GM12801 (cell line): ENCODE results near the gene C5orf34.

Experiments
- CTCF ChIP-seq: IDR thresholded peaks from one replicate; pipeline ENCODE4 v1.5.1; 2011; ENCODE audit warnings: control low read depth; ENCODE audit not compliant: insufficient read length; ENCODE audit errors: extremely low read depth

The C5orf34 gene

GRCh38 chr5:43498581-43498980, 16.4 kb downstream of the C5orf34 start:
- TF ChIP-seq CTCF: no peak

GRCh38 chr5:43497311-43498104, 17.4 kb downstream of the C5orf34 start:
- no peak for TF ChIP-seq CTCF

DNA sequence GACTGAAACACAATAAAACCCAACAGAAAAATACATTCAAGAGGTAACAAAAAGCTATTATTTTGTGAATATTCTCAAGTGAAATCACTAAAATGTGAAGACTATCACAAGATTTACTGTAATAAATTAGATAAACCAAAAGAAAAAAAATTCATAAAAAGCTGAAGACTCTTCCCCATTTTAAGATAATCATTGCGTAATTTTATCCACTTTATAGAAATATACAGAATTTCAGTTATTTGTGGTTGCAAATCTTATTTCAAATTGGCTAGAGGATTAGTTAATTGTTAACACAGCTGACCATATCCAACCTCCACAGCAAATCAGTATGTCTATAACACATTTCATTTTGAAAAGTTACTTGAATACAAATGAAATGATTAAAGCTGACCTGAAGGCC, 23.6 kb downstream of the C5orf34 start:
- no peak for TF ChIP-seq CTCF

GRCh38 chr5:43486353-43486752, 28.6 kb downstream of the C5orf34 start:
- no peak for TF ChIP-seq CTCF

- no peak for TF ChIP-seq CTCF
These were observed 29.5 kb downstream of the C5orf34 start for GRCh38 chr5:43485406-43485805.

- no peak for TF ChIP-seq CTCF
These were observed 30.7 kb downstream of the C5orf34 start for GRCh38 chr5:43484106-43484849.

DNA sequence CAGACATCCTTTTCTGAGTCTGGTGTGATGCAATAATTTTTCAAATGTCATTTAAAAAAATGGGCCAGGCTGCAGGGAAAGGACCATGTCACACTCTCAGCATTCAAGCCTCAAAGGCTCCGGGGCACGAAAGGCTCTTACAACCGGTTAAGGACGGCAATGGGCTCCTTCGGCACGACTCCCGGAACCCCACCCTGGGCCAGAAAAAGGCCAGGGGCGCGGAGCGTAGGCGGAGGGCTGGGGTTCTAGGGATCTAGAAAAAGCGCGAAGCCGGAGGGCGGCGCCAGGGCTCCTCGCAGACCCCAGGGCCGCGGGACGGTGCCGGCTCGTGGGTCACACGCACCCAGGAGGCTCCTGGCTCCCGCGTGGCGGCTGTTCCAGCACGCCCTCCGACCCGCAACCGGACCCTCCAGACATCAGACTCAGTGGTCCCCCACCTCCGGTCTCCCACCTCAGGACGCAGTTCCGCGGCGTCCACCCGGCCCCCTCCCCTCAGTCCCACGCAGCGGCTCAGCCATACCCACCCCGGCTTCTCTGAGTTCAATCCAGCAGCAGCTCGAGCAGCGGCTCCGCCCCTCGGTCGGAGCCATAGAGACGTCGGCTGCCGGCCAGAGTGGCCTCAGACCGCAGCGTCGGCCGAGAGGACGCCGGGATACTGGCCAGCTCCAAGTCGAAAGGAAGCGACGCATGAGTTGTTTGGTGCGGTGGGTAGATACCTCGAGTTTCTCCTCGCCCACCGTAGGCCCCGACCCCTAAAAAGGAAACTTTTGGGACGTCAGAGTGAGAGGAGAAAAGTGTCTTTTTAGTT, 31.4 kb downstream of the C5orf34 start, which contains the start of gene TMEM267:
Gene TMEM267 (minus strand): TSS at position 568 of the 808 bp plus-strand sequence. CDS start 29,896 bp downstream, outside the sequence.
- TF ChIP-seq CTCF: no peak
